CD4-positive, alpha-beta T cell treated with Interleukin-21 for 1 hour (primary cell): ENCODE data around the gene SKP1.

Experiments
- DNase-seq: peaks from one replicate; pipeline ENCODE4 v3.0.0-alpha.2; 2020

The SKP1 gene

GRCh38 chr5:134143431-134143830, 33.3 kb downstream of the SKP1 start:
- no peak for DNase-seq

DNA sequence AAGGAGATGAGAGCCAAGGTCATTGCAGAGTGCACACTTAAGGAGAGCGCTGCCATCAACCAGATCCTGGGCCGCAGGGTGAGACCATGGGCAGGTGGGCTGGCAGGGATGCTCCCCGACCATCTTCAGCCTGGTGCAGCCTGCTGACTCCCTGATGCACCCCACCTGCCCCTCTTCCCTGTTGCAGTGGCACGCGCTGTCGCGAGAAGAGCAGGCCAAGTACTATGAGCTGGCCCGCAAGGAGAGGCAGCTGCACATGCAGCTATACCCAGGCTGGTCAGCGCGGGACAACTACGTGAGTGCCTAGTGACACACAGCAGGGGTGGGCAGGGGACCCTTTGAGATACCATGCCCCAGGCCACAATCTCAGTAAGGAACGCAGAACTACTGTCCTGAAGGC, 33.9 kb downstream of the SKP1 start:
- DNase-seq, result no peak

- DNase-seq, result no peak
These were observed 34.7 kb downstream of the SKP1 start for GRCh38 chr5:134142052-134142451.

GRCh38 chr5:134141331-134142050, 35.3 kb downstream of the SKP1 start:
- DNase-seq, result no peak

DNA sequence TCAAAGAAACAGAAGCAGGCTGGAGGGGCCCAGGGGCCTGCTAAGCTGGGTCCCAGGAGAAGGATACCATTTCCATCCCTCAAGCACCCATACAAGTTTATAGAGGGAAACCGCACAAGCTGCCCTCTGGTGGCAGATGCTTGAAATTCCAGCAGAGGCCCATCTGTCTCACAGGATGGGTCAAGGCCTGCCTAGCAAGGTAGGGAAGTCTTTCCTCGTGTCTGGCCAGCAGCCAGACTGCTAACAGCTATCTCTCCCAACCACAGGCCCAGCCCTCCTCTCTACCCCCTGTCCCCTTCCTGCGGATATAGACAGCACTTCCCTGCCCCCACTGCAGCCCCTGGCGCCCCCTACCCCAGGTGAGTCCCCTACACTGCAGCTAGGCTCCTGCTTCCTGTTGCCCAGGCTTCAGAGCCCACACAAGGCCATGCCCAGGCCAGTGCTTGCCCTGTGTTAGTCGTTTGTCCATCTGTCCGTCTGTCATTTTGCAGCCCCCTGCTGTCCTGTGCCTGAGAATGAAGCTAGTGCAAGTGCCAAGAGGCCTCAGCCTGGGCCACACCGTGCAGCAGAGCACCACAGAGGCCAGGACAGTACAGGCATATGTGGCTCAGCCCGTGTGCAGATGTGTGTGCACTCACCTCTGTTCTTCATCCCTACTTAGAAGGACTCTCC, 36.1 kb downstream of the SKP1 start:
- DNase-seq, result peak; percentile 72

- DNase-seq, result no peak
These were observed 36.8 kb downstream of the SKP1 start for GRCh38 chr5:134139891-134140469.

DNA sequence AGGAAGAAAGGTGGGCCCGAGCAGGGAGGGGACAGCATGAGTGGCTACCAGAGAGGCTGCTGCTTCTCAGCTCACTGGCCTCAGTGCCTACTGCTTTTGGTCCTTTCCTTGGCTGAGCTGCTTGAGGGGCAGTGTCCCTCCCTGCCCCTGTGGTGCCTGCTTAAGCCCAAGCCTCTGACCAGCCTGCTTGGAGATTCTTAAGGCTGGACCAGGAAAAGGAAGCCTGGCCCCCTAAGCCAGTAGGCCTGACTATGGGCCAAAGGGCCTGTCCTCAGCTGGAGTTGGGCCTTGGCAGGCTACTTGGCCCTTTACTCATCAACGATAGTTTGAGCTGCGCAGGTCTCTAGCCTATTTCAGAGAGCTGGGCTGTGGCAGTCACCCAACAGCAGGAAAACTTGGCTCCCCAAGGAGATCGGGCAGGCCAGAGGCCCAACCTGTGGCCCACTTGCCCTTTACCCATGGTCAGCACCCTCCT, 37.3 kb downstream of the SKP1 start:
- no peak for DNase-seq

DNA sequence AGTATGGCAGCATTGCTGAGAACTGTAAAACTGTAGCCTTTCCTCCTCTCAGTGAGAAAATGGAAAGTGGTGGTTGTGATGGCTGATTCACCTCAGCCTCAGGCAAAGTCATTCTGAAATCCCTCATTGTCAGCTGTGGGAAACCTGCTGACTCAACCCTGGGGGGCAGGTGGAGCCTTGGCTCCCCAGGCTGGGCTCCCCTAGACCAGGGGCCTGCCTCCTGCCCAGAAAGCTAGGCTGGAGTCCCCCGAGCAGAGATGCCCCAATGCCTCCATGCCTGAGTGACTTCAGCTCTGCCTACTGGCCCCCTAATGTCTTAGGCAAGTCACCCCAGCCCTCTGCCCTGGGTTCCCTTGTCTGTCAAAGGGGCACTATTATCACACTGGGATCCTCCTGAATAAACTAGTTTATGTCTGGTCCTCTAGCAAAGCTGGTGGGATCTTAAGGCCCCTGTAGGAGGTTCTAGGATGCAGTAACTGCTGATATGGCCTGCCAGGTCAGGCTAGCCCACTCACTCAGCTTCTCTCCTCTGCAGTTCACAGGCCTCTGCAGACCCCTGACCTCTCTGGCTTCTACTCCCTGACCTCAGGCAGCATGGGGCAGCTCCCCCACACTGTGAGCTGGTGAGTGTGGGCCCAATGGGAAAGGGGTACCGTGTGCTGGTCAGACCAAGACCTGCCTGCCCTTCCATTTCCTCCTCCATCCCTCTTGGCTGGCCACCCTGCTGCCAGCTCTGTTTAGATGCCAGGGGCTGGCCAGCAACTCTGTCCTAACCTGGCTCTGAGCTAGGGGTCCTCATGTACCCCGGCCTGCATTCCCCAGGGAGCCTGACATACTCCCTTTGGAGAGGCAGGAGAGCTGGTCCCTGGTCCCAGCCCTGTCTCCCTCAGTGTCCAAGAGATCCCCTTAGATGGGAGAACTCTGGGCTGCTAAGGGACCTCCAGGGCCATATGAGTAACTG, 38.1 kb downstream of the SKP1 start:
- DNase-seq, result no peak

DNA sequence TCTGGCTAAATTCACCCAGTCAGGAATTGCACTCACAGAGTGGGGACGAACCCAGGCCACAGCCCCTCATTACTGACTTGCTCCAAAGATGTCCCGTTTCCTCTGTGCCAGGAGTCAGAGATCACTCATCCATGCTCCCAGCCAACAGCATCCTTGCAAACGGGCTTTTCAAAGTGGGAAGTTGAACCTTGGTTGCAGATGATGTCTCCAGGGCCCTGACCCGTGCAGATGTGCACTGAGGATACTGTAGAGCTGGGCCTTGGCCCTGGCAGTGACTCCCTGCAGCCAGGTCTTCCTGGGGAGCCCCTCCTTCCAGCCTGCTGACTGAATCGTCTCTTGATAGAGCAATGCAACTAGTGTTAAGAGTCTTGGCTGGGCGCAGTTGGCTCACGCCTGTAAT, 40.0 kb downstream of the SKP1 start:
- no peak for DNase-seq

- no peak for DNase-seq
These were observed 40.5 kb downstream of the SKP1 start for GRCh38 chr5:134136221-134136631.

- no peak for DNase-seq
These were observed 41.6 kb downstream of the SKP1 start for GRCh38 chr5:134135091-134135655.

DNA sequence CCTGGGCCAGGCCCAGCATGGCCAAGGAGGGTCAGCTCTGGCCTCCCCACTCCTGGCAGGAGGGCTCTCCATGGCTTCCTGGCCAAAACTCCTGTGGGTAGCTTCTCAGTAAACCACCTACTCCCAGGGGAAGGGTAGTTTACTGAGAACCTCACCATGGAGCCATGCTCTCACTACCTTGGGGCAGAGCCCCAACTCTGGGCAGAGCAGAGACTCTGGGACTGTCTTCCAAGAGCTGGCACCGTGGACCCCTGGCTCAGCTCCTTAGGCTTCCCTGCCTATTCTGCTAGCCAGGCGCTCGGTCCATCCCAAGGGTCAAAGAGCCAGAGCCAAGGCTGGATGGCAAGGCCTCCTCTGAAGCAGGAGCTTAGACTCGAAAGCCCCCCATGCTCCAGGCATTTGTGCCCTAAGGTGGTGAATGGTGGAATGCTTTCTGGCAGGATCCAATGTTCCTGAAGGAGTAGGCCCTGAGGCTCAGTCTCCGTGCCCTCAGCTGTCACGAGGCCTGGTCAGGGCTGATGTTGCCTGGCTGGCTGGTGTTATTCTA, 42.7 kb downstream of the SKP1 start:
- no peak for DNase-seq

DNA sequence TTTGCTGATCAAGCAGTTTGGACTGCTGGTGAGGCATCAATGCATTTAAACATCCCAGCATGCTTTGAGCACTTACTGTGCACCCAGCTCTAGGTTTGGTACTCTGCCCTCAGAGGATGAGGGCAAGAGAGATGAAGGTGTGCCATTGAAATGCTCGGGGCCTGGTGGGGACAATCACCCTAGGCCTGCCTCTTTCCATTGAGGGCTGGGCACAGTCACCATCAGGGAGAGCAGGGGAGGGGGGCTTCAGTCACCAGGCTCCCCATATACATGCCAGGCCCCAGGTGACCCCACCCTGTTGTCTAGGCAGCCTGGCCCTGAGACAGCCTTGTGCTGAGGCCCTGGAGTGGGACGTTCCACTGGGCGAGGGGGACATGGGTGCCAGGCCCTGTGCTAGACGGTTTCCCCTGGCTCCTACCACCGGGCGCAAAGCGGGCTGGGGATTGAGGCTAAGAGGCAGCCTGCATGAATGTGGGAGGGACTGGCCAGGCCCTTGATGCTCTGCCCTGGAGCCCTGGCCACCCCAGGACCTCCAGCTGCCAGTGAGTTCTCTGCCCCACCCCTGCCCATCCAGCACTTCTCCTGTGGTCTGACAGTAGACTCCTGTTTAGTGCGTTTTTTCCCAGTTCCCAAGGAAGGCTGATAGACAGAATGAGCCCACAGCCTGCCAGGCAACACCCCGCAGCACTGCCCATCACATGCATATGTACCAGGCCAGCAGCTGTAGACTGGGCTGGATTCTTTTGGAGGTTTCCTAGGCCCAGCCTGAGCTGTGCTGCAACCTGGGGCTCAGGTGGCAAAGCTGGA, 43.4 kb downstream of the SKP1 start:
- no peak for DNase-seq

DNA sequence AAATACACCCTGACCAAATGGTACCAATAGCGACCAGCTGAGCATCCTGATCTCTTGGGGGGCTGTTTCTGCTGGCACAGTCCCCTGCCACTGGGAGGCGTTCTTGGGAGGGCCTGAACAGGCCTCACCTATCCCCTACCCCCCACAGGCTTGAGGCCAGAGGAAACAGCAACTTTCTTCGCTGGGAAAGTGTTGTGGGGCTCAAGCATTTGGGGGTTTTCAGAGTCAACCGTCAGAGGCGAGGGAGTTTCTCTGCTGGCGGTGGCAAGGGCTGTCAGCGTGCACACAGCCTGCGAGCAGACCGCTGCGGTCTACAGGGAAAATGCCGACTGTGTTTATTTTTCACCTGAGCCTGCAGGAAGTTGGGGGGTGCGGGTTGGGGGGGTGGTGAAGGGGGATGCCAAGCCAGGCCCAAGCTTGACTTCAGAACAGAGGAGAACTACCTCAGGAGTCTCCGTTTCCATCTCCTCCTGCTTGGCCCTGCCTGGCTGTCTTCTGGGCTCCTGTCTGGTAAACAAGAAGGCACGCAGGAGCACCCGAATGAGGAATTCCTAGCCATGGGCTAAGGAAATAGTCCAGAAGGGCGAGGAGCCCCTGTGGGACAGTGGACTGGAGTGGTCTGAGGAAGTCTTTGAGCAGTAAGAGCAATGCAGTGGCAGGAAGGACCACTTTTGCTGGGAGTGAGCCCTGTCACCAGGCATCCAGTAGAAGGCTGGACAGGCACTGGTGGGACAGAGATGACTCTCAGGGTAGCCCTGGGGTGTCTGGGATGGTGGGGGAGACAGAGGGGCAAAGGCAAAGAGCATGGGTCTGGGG, 44.2 kb downstream of the SKP1 start:
- DNase-seq, result peak; percentile 91

DNA sequence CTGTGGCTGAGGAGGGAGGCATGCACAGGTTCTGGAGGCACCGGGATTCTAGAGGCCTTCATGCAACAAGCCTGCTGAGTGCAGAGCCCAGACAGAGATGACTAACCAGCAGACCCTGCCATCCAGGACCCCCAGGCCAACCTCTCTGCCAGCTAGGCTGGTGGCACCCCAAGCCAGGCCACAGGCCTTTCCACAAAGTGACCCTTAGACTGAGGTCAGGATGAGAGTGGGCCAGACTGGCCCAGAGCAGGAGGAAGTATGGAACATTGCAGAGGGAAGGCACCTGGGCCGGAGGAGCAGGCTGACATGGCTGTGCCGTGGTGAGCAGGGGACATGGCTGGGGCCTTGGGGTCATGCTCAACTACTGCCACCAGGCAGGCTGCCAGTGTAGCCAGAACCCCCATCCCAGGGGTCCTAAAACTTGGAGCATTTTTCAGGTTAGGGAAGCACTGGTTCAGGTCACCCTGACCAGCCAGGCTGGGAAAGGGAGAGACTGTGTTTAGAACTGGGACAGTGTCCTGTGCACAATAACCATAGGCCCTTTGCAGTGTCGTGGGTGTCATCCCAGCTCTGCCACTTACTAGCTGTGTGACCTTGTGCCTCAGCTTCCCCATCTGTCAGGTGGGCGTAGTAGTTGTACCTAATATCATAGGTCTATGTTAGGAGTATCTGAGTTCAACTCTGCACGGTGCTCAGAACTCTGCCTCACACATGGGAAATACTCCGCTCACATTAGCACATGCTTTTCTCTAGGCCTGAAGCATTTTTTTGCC, 45.0 kb downstream of the SKP1 start:
- DNase-seq, result no peak

DNA sequence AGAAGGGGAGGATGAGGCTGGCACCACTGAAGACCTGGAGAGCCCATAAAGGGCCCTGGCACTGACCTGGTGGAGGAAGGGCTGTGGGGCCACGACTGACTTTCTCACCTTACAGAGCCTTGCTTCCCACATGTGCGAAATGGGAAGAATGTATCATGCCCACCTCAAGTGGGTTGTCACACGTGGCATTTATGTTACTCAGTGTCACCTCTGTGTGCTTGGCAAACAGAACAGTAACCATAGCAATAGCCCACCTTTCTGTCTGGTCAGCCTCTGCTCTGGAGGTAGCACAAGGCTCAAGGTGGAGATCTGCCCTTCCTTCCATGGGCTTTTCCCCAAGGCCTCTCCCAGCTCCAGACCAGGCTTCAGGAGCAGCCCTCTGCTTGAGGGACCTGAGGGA, 45.6 kb downstream of the SKP1 start:
- DNase-seq, result no peak

GRCh38 chr5:134130239-134130945, 46.4 kb downstream of the SKP1 start:
- no peak for DNase-seq

GRCh38 chr5:134129411-134130238, 47.1 kb downstream of the SKP1 start:
- peak; percentile 44 for DNase-seq
